Parathyroid adenoma (tissue), 2 donors: ENCODE measurements around the gene SHOX.
A peak's percentile ranks its signal among the peaks of the same experiment; 100 is the strongest.

Experiments
- H2AFZ ChIP-seq: fragments of 300-600 bp; sonication (generic); one replicate; pipeline ENCODE4 v1.7.0; 2017; ENCODE audit warnings: antibody characterized with exemption, mild to moderate bottlenecking
- H3K27ac ChIP-seq: fragments of 300-600 bp; sonication (generic); one replicate; pipeline ENCODE4 v1.7.0; 2017
- H3K27me3 ChIP-seq: fragments of 300-600 bp; sonication (generic); one replicate; pipeline ENCODE4 v1.7.0; 2017; ENCODE audit warnings: low read length; ENCODE audit not compliant: control insufficient read depth, insufficient read depth
- H3K36me3 ChIP-seq: fragments of 300-600 bp; sonication (generic); one replicate; pipeline ENCODE4 v1.7.0; 2017; ENCODE audit warnings: low read length; ENCODE audit not compliant: control insufficient read depth, insufficient read depth
- H3K4me1 ChIP-seq: fragments of 300-600 bp; sonication (generic); one replicate; pipeline ENCODE4 v1.7.0; 2017; ENCODE audit warnings: control low read depth
- H3K4me2 ChIP-seq: fragments of 300-600 bp; sonication (generic); one replicate; pipeline ENCODE4 v1.7.0; 2017; ENCODE audit warnings: low read length
- H3K4me3 ChIP-seq: fragments of 300-600 bp; sonication (generic); one replicate; pipeline ENCODE4 v1.7.0; 2017; ENCODE audit warnings: low read depth, low read length
- H3K79me2 ChIP-seq: fragments of 300-600 bp; sonication (generic); one replicate; pipeline ENCODE4 v1.7.0; 2017; ENCODE audit warnings: control low read depth
- H3K9ac ChIP-seq: fragments of 300-600 bp; sonication (generic); one replicate; pipeline ENCODE4 v1.7.0; 2017; ENCODE audit warnings: mild to moderate bottlenecking
- H3K9me3 ChIP-seq: fragments of 300-600 bp; sonication (generic); one replicate; pipeline ENCODE4 v1.7.0; 2017; ENCODE audit warnings: low read length; ENCODE audit not compliant: control insufficient read depth
- TF ChIP-seq, protein P1 (sequence below): fragments of 300-600 bp; sonication (generic); IDR thresholded peaks from one replicate; pipeline ENCODE4 v1.7.0; 2017; ENCODE audit warnings: antibody characterized with exemption, mild to moderate bottlenecking
- donor health status: primary hyperparathyroidism.

The SHOX gene

DNA sequence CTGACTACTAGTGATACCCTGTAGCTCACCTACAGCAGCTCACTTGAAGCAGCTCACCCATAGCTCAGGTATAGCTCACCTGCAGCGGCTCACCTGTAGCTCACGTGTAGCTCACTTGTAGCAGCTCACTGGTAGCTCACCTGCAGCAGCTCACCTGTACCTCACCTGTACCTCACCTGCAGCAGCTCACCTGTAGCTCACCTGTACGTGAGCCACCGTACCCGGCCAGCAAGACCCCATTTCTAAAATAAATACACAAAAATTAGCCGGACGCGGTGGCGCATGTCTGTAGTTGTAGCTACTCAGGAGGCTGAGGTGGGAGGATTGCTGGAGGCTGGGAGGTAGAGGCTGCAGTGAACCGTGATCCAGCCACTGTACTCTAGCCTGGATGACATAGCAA lies 30.6 kb downstream of the SHOX start:
- Histone ChIP-seq H3K9ac (no peak overlapping the region), H3K9me3 (no peaks in the 10 kb centered on the region), H2AFZ (no peak overlapping the region), H3K79me2 (no peaks in the 10 kb centered on the region), H3K27ac (no peak overlapping the region), H3K36me3 (no peaks in the 10 kb centered on the region), H3K4me1 (no peaks in the 10 kb centered on the region), H3K4me3 (no peak overlapping the region), H3K27me3 (no peaks in the 10 kb centered on the region), H3K4me2 (no peak overlapping the region)
- TF ChIP-seq, protein P1, sequence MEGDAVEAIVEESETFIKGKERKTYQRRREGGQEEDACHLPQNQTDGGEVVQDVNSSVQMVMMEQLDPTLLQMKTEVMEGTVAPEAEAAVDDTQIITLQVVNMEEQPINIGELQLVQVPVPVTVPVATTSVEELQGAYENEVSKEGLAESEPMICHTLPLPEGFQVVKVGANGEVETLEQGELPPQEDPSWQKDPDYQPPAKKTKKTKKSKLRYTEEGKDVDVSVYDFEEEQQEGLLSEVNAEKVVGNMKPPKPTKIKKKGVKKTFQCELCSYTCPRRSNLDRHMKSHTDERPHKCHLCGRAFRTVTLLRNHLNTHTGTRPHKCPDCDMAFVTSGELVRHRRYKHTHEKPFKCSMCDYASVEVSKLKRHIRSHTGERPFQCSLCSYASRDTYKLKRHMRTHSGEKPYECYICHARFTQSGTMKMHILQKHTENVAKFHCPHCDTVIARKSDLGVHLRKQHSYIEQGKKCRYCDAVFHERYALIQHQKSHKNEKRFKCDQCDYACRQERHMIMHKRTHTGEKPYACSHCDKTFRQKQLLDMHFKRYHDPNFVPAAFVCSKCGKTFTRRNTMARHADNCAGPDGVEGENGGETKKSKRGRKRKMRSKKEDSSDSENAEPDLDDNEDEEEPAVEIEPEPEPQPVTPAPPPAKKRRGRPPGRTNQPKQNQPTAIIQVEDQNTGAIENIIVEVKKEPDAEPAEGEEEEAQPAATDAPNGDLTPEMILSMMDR: no peak

DNA sequence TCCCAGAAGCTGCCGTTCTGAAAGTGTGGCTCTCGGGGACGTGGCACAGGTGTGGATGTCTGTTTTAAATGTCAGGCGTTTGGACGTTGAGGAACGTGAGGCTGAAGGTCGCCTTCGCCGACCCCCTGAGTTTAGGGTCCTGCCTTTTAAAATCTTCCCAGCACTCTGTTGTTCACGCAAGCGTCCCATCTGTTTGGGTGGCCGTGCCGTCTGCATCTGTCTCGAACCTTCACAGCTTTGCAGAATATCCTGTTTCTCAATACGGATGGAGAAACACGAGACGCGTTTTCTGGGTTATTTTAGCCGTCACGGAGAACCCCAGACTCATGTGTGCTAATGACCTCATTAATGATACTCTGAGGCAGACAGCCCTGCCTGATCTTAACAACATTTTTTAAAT lies 31.5 kb downstream of the SHOX start:
- no peak overlapping the region for H3K4me3 ChIP-seq
- H3K9me3 ChIP-seq: no peaks in the 10 kb centered on the region
- no peaks in the 10 kb centered on the region for H3K4me1 ChIP-seq
- no peaks in the 10 kb centered on the region for H3K79me2 ChIP-seq
- H3K27me3 ChIP-seq: no peaks in the 10 kb centered on the region
- no peak overlapping the region for H3K9ac ChIP-seq
- H3K27ac ChIP-seq: no peak overlapping the region
- no peaks in the 10 kb centered on the region for H3K36me3 ChIP-seq
- H2AFZ ChIP-seq: no peak overlapping the region
- H3K4me2 ChIP-seq: no peak overlapping the region
- TF ChIP-seq, protein P1: no peak

DNA sequence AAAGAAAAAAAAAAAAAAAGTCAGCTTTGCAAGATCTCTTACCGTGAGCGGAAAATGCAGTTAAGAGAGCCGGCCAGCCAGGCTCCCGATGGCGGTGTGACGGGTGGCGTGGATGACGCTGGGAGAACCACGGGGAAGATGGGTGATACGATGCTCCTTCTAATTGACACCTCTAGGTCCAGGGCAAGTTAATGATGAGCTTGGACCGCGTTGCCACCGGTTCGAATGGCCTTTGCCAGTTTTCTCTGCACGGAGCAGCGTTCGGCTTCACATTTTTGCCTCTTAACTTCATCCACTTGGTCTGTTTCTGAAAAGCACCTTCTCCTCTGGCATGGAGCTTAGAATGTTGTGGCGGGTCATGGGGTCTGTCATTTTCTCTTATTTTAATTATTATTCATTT lies 33.2 kb downstream of the SHOX start:
- Histone ChIP-seq H3K4me2 (no peak overlapping the region), H3K27ac (no peak overlapping the region), H2AFZ (no peak overlapping the region), H3K4me1 (no peaks in the 10 kb centered on the region), H3K27me3 (no peaks in the 10 kb centered on the region), H3K36me3 (no peaks in the 10 kb centered on the region), H3K4me3 (no peak overlapping the region), H3K9me3 (no peaks in the 10 kb centered on the region), H3K79me2 (no peaks in the 10 kb centered on the region), H3K9ac (no peak overlapping the region)
- TF ChIP-seq, protein P1: no peak

DNA sequence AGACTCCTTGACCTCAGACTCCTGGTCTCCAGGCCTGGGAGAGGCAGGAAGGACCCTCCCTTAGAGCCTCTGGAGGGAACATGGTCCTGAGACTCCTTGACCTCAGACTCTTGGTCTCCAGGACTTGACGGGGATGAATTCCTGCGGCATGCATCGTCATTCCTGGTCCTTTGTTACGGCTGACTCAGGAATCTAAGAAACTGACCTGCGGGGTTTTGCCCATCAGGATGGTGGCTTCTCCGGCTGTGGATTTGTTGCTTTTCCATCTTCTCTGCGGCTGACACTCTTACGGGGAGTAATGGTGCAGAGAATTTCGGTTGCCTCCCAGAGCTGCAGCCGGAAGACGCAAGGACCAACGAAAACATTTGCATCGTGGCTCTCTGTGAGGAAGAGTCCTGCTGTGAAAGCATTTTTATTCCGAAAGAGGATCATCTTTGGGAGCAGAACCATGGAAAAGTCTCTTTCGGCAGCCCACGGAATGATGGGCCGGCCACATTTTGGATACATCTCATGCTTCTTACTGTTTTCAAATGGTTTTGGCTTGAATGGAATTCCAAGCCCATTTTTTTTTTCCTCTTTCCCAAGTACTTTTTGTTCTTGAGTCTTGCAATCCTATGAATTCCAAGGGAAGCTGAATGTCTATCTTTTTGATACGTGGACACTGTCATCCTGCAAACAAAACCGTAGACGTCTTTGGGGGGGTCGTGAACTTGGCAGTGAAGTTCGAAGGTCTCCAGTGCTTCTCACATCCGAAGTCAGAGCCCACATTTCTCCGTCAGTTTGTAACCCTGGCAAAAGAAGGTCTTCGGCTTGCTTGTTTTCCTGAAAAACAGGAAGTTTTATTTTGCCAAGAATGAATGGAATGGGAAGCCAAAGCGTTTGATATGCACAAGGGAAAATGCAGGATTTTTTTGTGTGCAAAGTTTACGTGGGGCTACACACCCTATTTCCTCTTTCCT lies 36.5 kb downstream of the SHOX start:
- no peak overlapping the region for H3K4me3 ChIP-seq

More for the DNA sequence above, 36.5 kb downstream of the SHOX start:
- H3K4me2 ChIP-seq: no peak overlapping the region
- no peak overlapping the region for H2AFZ ChIP-seq
- H3K27ac ChIP-seq: peak overlapping the region; percentile 24
- no peaks in the 10 kb centered on the region for H3K27me3 ChIP-seq
- H3K79me2 ChIP-seq: no peaks in the 10 kb centered on the region
- H3K9me3 ChIP-seq: no peaks in the 10 kb centered on the region
- no peaks in the 10 kb centered on the region for H3K36me3 ChIP-seq
- no peaks in the 10 kb centered on the region for H3K4me1 ChIP-seq
- H3K9ac ChIP-seq: no peak overlapping the region
- TF ChIP-seq, protein P1: no peak
